Astrocyte (in vitro differentiated cells and primary cell): ENCODE data around the gene ENOX1.

Experiments
- CTCF ChIP-seq: IDR thresholded peaks from 2 replicates; pipeline ENCODE4 v1.5.1; 2011; ENCODE audit warnings: low read depth, mild to moderate bottlenecking, inconsistent platforms, low read length, moderate library complexity; ENCODE audit not compliant: insufficient read depth
- EZH2 ChIP-seq: IDR thresholded peaks from 2 replicates; pipeline ENCODE4 v1.6.1; 2012; ENCODE audit warnings: mild to moderate bottlenecking, low read length, inconsistent platforms; ENCODE audit not compliant: insufficient read depth

DNA sequence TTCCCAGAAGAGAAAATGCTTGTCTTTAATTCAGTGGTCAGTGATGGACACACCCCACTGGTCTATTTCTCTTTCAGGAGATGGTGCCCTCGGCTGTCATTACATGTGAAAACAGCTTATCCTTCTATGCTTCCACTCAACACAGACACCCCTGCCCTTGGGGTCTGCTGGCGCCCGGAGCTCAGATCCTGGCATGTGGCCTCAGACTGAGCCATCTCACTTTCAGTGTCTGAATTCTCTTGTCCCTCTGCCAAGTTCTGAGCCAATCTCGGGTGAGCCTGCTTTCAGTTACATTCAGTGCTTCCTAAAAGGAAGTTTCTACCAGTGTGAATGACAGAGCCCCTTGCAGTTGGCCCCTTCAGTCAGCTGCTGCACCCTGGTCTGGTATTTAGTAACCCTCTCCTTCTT is 469.8 kb downstream of the ENOX1 start:
- TF ChIP-seq CTCF (no peak), EZH2 (no peak)
